Heart left ventricle (tissue), 16 donors: ENCODE measurements around the gene BUB3. TPM values are rescaled to one million over a fixed set of nuclear protein-coding genes. Genes with fewer than 3 reads are reported as not detected.
A peak's percentile ranks its signal among the peaks of the same experiment; 100 is the strongest.

Experiments used
- ATAC-seq, 4 donors: fragments of 200-7000 bp; cut with Tn5 transposase; one replicate each; pipeline ENCODE4 v1.9.1; 2020 to 2022; ENCODE audit warnings: moderate library complexity in 4 of 4, mild to moderate bottlenecking in 3 of 4, moderate number of reproducible peaks in 1 of 4
- DNase-seq, 5 donors: peaks; one replicate each; pipeline ENCODE4 v3.0.0-alpha.2; 2020
- H3K27ac ChIP-seq, 12 donors: fragments of 200-600 bp; sonication (generic) in 4 of 12; one replicate each; pipeline versions ENCODE4 v1.5.0 to v1.8.0; 2016 to 2022; ENCODE audit warnings: mild to moderate bottlenecking in 2 of 12
- H3K27me3 ChIP-seq, 9 donors: fragments of 200-600 bp; sonication (generic) in 2 of 9; one replicate each; pipeline versions ENCODE4 v1.5.1 to v1.8.0; 2016 to 2022; ENCODE audit warnings: mild to moderate bottlenecking in 3 of 9
- H3K36me3 ChIP-seq, 9 donors: fragments of 200-600 bp; sonication (generic) in 2 of 9; one replicate each; pipeline versions ENCODE4 v1.5.0 to v1.8.0; 2018 to 2022; ENCODE audit warnings: mild to moderate bottlenecking in 2 of 9
- H3K4me1 ChIP-seq, 12 donors: fragments of 200-600 bp; sonication (generic) in 4 of 12; one replicate each; pipeline versions ENCODE4 v1.5.0 to v1.8.0; 2016 to 2022; ENCODE audit warnings: mild to moderate bottlenecking in 3 of 12
- H3K4me3 ChIP-seq, 12 donors: fragments of 200-600 bp; sonication (generic) in 4 of 12; one replicate each; pipeline versions ENCODE4 v1.5.0 to v1.8.0; 2017 to 2022; ENCODE audit warnings: mild to moderate bottlenecking in 9 of 12, moderate library complexity in 4 of 12
- H3K9me3 ChIP-seq, 12 donors: fragments of 200-600 bp; sonication (generic) in 4 of 12; one replicate each; pipeline versions ENCODE4 v1.5.0 to v1.8.0; 2016 to 2022; ENCODE audit warnings: mild to moderate bottlenecking in 1 of 12
- CTCF ChIP-seq, 12 donors: fragments of 200-600 bp; sonication (generic) in 4 of 12; IDR thresholded peaks; one replicate each; pipeline versions ENCODE4 v1.5.0 to v1.8.0; 2018 to 2022; ENCODE audit warnings: antibody characterized with exemption in 12 of 12, mild to moderate bottlenecking in 5 of 12
- POLR2A ChIP-seq, 2 donors: fragments of 450-650 bp; IDR thresholded peaks; one replicate each; pipeline ENCODE4 v1.6.1; 2017; ENCODE audit warnings: antibody characterized with exemption in 2 of 2, mild to moderate bottlenecking in 2 of 2, moderate library complexity in 2 of 2
- WGBS, 4 donors: extraction: QIAGEN DNeasy Blood & Tissue Kit in 2 of 4; methylation state at CpG; one replicate each; pipeline versions ENCODE4 v1.1.5 to v1.1.7; 2013 to 2018; 5-methylcytosine and 5-hydroxymethylcytosine counted together
- intact Hi-C, 10 donors: fragments of 100-400 bp; cut with DNase I; formaldehyde crosslinking; loops; one replicate each; pipeline versions ENCODE4 v1.11.1 to v1.14.2; 2022
- polyA plus RNA-seq, 2 donors: library from polyadenylated mRNA; stranded (reverse); fragments of 200-250 nt; gene quantifications; one replicate each; pipeline ENCODE4 v1.2.3, GENCODE V29; 2013
- total RNA-seq, 9 donors: library from RNA; depleted of rRNA in 2 of 9; stranded (reverse); fragments of >200 nt in 2 of 9; fragmentation: NEBNext Ultra II Directional in 3 of 9; extraction: Animal tissue kit (Norgen Biotek cat#: 25700) in 3 of 9; gene quantifications; one replicate each; pipeline versions ENCODE4 v1.1.0 to v1.2.4, GENCODE V29; 2016 to 2023
- donor health status: ischemic (EF 13 %, LVEDD 7.1; RV severe dilation, severe dysfunction).
- donor health status: healthy with polysubstance abuse.
- donor health status: DM: no; HTN: yes; CAD: no.
- donor health status: DM: no; HTN: no; CAD: no.
- donor health status: ischemic (EF 25% LVEDD 6.9; RV normal size, moderate dysfunction).
- donor health status: ischemic (EF 25% LVEDD 5.7; RV mildly dilated, moderate dysfunction).
- donor health status: healthy.
- donor health status: DM: yes; HTN: yes; CAD: no.
- donor health status: ischemic (EF 35%, LVEDD 5.7; RV mildly dilated, moderate dysfunction).
- donor health status: nonischemic (EF 11% LVEDD 7.7; RV severe dilation, severe dysfunction).
- donor health status: DM: yes; HTN: yes; CAD: no.
- donor health status: PGD.
- donor health status: ischemic (EF 29% LVEDD 5.4; RV normal size, mild dysfunction).
- donor health status: nonischemic (EF 23%, LVEDD 6.1; RV moderate dilation, normal function).

BUB3 gene
- total and polyA plus RNA-seq, 11 donors: 15.1 to 62.4 (median 38.7) TPM

DNA sequence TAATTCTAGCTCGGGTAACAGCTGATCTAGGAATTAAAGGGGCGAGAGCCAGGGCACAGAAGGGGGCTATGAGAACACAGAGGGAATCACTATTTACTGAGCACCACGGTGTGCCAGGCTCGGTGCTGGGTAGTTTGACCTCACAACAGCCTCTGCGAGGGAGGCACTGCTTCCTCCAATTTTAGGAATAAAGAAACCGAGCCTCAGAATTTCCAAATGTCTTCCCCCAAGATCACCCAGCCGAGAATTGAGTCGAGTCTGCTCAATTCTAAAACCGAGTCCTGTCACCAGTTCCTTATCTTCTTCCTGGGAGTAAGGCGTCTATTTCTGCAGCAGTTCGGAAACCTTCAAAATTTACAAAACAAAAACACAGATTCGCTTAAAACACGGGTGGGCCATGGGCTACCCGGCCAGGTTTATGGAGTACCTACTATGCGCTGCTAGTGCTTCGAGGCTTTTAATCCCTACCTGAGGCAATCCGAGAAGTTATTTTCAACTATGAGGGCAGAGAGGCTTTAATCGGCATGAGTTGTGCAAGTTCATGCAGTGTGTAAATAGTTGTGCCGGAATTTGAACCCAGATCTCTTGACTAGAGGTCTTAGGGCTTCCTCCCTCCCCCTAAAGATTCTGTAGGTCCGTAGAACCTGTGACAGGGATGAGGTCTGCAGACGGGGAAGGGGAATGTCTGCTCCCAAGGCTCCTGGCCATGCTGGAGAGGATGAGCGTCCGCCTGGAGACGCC, 7.1 kb upstream of the BUB3 start:
- Histone ChIP-seq H3K36me3 (no peaks in the 10 kb centered on the region), H3K27me3 (peaks cover 82 to 100% (median 100%) of the 10 kb centered on the region in 9 donors), H3K27ac (no peak overlapping the region), H3K4me1 (peaks cover 0 to 60% (median 31%) of the 10 kb centered on the region in 12 donors), H3K9me3 (no peaks in the 10 kb centered on the region), H3K4me3 (no peak overlapping the region)
- intact Hi-C loops: no loop called here
- WGBS, 4 donors: 8 to 11% (median 9%) methylated on average over 24 of the region's 24 CpGs
- DNase-seq (no peak), ATAC-seq (no peak)
- TF ChIP-seq POLR2A (IDR thresholded peaks at IDR 0.05): no peak
- TF ChIP-seq CTCF (IDR thresholded peaks at IDR 0.05): no peak

DNA sequence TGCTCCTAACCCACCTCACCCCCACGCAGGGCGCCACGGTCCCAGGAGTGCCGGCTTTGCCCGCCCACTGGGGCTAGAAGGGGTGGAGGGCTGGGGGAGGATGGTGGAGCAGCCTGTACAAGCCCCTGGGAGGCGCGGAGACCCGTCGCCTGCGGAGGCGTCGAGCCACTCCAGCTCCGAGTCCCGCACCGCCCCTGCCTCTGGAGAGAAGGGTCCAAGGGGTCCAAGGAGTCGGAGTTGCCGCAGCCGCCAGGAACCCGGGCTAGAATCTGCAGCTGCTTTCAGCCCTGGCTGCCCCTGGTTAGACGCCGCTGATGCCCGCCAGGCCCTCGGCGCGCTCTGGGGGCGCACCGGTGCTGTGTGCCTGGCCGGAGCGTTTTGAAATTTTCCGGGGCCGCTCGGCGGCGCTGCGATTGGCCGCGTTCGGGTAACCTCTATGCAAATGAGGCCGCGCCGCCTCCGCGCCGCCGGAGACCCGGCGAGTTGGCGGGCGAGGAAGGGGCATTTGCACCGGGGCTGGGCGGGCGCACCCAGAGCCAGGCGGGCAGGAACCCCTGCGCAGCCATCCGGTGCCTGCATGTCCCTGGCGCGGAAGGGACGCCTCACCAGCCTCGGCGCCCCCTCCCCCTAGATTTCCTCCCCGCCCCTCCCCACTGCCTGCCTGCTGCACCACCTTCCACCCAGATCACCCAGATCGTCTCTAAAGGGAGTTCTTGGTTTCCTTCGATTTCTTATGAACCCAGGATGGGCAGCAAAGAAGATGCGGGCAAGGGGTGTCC, 6.4 kb upstream of the BUB3 start, which contains the start of gene HMX2:
TSS of gene HMX2 (plus strand) at position 502 of the 779 bp plus-strand sequence. CDS start at position 745, 243 bp downstream.
- Histone ChIP-seq H3K4me3 (peak within 1 kb of the TSS in 3 of 12 donors; percentile 7 to 38 (median 19)), H3K36me3 (no peaks in the 10 kb centered on the region), H3K9me3 (no peaks in the 10 kb centered on the region), H3K4me1 (peaks cover 0 to 53% (median 31%) of the 10 kb centered on the region in 12 donors), H3K27ac (no peak within 1 kb of the TSS), H3K27me3 (peaks cover 78 to 100% (median 98%) of the 10 kb centered on the region in 9 donors)
- WGBS, 4 donors: 1 to 3% (median 2%) methylated on average over 31 to 64 of the region's 64 CpGs
- TF ChIP-seq CTCF (IDR thresholded peaks at IDR 0.05) (no peak), POLR2A (IDR thresholded peaks at IDR 0.05) (no peak)
- no peak for ATAC-seq
- no peak for DNase-seq
- intact Hi-C loops: no loop called here

DNA sequence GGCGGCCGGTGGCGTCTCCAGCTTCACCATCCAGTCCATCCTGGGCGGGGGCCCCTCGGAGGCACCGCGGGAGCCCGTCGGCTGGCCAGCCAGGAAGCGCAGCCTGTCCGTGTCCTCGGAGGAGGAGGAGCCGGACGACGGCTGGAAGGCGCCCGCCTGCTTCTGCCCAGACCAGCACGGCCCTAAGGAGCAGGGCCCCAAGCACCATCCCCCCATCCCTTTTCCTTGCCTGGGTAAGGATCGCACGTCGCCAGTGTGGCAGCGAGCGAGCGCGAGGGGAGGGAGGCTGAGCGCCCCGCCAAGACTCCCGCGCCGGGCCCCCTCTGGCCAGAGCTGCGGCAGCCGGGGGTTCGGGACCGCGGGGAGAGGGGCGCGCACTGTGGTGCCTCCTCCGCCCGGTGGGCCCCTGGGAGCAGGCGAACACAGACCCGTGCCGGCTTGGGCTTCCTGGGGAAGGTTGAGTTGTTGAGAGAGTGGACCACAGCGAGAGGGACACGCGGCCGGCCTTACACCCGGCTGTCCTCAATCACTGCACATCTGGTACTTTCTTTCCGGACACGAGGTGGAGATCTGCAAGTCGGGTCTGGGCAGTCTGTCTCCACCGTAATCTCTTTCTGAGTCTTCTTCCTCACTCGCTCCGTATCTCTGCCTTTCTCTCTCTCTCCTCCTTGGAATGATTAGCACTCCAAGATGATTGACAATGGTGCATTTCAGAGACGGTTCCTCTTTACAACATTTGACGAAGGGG, 5.6 kb upstream of the BUB3 start:
- Histone ChIP-seq H3K4me3 (peak overlapping the region in 2 of 12 donors; percentile 19 to 38), H3K27me3 (peaks cover 70 to 100% (median 96%) of the 10 kb centered on the region in 9 donors), H3K27ac (no peak overlapping the region)

More for the DNA sequence above, 5.6 kb upstream of the BUB3 start:
- WGBS, 4 donors: 1 to 3% (median 2%) methylated on average over 27 to 55 of the region's 55 CpGs
- ATAC-seq (no peak), DNase-seq (no peak)
- Histone ChIP-seq H3K9me3 (no peaks in the 10 kb centered on the region), H3K4me1 (peaks cover 0 to 49% (median 31%) of the 10 kb centered on the region in 12 donors), H3K36me3 (no peaks in the 10 kb centered on the region)
- intact Hi-C loops: no loop called here
- TF ChIP-seq POLR2A (IDR thresholded peaks at IDR 0.05) (no peak), CTCF (IDR thresholded peaks at IDR 0.05) (no peak)
